HG03159 (cell line): ENCODE data around the gene DAD1.

Experiments
- ATAC-seq: cut with Tn5 transposase; IDR thresholded peaks from one replicate; pipeline ENCODE4 v1.9.1; 2021; ENCODE audit warnings: mild to moderate bottlenecking, moderate library complexity; ENCODE audit not compliant: unreplicated experiment

Gene DAD1

DNA sequence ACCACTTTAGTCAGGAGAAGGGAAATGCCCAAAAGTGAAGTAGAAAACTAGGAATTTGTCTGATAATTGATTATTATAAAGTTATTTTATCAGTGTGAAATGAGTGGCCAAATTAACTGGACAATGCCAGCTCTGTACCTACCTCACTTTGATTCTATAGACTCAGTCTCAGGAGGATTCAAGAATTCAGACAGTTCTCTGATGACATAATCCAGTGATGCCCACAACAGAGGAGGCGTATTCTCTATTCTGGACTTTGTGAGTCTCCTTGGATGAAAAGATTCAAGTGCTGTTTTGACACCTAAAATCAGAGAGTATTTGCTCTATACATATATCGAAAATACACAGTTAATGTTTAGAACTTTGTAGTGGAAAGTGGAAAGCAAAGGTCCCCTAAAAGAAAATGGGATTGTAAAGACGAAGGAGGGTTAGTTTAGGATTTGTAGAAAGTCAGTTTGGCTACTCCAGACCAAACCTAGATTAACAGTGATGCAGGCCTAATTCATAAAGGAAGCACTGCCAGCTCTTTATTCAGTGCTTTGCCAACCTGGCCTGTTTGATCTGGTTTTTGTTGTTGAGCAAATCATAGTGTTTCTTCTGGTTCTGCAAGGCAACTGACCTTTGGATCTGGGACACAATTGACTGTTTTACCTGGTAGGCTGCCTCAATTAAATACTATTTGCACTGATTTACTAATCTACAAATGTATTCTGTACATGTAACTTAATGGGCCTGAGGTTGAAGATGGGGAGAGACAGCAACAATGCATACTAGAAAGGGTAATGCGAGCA, 67.4 kb downstream of the DAD1 start:
- ATAC-seq = no peak

DNA sequence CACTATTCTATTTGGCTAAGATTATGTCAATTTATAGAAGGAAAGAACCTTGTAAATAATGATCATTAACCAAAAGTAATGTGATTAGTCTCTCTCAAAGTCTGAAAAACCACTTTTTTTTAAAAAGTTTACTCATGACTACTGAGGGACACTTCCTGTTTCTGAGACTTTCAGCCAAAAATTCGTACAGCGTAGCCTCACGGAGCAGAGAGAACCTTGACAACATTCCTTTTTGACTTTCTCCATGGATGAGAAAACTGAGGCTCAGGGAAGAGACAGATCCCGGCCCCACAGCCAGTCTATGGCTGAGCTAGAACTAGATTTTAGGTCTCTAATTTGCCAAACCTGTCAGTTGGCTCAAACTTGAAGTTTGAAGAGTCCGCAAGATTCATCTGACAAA, 68.2 kb downstream of the DAD1 start:
- ATAC-seq = no peak

DNA sequence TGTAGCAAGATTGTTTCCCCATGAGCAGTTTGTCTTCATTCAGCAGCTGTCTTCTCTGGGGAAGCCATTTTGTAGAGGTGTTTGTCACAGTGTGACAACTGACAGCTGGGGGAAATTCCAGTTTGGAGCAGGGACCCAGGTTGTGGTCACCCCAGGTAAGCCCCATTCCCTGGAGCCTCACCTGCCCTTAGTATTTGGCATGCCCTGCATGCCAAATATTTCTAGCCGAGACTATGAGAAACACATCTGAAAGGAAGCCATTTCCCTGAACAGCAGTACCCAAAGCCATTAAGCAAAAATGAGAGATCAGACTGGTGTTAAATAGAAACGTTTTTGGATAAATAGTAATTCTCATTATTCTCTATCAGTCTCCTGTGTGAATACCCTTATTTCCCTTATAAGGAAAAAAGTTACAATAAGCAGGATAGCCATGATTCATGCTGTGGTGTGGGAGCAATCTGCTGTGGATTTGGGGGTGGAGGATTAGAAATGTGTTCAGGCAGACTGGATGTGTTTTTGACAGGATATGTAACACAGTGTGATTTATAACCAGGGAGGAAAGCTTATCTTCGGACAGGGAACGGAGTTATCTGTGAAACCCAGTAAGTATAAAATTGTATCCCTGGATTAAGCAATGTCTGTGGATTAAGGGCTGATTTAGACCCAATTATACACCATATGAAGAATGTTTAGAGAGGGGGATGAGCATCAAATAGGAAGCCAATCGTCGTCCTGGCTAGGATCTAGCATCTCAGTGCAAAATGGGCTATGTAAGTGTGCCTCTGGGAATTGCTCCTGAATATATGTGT, 68.9 kb downstream of the DAD1 start:
- ATAC-seq = no peak

DNA sequence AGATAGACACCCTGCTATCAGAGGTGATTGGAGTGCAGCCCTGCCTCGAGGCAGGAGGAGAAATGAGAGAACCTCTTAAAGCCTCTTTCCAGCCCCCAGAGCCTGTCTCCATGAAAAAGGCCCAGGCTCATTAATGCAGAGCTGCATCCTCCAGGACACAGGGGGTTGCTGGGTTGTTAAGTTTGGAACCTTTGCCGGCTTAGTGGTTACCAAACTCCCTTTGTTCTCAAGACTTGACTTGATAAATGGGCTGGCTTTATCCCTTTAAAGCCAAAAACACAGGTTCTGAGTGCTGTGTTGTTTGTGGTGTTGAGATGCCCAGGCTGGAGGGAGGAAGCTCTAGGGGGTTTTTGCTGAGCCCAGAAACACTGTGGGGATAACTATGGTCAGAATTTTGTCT, 71.0 kb downstream of the DAD1 start:
- ATAC-seq = no peak

DNA sequence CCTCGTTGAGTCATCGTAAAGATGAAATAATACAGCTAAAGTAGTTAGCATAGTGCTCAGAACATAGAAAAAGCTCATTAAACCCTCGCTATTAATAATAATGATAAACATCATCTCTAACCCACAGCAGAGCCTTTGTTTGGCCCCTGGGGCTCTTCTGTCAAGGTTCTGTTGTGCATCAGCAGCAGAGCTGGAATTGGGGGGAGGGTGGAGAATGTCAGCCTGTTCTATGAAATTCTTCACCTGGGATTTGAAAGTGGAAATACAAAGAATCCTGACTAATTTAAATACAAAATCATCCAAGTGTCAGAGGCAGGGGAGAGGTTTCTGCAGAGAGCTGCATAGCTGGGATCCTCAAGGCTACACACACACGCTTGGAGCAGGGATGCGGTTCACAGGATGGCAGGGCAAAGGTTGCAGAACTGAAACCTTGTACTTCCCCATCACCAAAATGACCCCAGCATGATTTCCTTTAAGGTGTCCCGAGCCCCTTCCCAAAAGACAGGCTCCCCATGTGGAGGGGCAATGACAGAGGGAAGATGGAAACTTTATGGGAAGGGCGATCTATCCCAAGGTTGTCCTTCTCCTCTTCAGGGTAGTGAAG, 71.8 kb downstream of the DAD1 start:
- no peak for ATAC-seq

DNA sequence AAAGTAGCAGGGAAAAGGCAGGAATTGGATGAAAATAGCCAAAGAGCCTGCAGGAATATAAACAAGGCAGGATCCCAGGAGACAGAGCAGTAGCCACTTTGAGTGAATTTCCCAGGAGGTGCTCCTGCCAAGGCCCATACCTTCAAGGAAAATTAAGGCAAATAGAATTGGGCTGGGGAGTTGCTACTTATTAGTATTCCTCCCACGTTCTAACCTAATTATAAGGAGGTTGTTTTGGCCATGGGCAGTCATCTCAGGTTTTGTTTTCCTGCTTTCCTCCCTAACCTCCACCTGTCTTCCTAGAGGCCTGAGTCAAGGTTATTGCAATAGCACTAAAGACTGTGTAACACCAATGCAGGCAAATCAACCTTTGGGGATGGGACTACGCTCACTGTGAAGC, 73.1 kb downstream of the DAD1 start:
- ATAC-seq = no peak
